ENCODE data around the gene ZXDC. TPM values are rescaled to one million over a fixed set of nuclear protein-coding genes. Genes with fewer than 3 reads are reported as not detected.

Gene ZXDC
- total RNA-seq, 1 donor from 2014 or later = 28.6 TPM

- DNase-seq (ENCODE audit: low spot score) = no peak
These were observed 14.9 kb upstream of the ZXDC start for GRCh38 chr3:126490619-126491018.

DNA sequence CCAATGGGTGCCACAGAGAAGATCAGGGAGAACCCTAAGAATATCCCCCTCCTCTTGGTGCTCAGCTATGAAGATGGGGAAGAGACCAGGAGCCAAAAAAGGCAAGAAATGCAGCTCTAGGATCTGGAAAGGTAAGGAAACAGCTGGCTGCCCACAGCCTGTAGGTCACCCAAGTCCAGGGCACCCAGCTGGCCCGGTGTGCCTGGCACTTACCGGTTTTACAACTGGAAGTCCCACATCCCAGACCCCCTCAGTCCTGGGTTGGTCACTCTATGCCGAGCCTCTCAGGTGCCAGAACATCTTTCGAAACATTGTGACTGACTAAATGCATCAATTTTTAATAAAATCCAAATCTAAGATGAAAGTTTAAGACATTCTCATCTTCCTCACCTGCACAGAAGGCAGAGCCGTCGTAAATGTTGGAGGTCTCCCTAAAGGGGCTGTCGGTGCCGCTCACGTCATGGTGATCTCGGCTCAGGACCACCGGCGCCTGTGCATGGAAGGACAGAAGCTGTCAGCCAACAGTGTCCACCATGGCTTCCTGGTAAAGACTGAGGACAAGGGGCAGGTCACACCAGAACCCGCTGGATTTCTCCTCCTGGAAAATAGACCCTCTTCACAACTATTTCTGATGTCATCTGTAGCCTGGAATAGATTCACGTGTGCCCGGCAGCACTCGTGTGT is 13.3 kb upstream of the ZXDC start:
- DNase-seq (ENCODE audit: low spot score) = no peak

- no peak for DNase-seq (ENCODE audit: low spot score)
These were observed 12.5 kb upstream of the ZXDC start for GRCh38 chr3:126488185-126488584.

GRCh38 chr3:126487151-126487771 is 11.6 kb upstream of the ZXDC start:
- no peak for DNase-seq (ENCODE audit: low spot score)

GRCh38 chr3:126486360-126486847 is 10.7 kb upstream of the ZXDC start:
- DNase-seq (ENCODE audit: low spot score) = no peak

- no peak for DNase-seq (ENCODE audit: low spot score)
These were observed 10.3 kb upstream of the ZXDC start for GRCh38 chr3:126485956-126486355.

DNA sequence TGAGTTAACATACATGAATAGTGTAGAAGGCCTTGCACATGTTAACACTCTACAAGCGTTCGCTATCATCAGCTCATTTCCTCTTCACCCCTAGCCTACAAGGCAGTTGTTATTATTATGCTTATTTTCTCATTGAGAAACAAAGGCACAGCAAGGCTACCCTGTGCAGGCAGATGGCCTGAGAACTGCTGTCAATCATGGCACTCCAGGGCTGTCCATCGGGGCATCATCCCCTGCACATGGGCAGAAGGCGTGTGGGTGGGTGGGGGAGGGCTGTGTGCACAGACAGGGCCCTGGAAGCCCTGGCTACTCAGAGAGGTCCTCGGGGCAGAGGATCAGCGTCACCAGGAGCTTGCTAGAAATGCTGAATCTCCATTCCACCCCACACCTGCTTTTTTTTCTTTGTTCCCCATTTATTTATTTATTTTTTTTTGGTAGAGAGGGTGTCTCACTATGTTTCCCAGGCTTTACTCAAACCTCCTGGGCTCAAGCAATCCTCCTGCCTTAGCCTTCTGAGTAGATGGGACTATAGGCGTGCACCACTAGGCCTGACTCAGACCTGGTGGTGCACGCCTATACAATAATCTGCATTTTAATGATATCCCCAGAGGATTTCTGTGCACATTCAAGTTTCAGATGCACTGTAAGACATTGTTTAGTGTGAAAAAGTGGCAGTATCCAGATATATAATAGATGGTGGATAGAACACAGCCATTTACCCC is 9.6 kb upstream of the ZXDC start:
- no peak for DNase-seq (ENCODE audit: low spot score)

DNA sequence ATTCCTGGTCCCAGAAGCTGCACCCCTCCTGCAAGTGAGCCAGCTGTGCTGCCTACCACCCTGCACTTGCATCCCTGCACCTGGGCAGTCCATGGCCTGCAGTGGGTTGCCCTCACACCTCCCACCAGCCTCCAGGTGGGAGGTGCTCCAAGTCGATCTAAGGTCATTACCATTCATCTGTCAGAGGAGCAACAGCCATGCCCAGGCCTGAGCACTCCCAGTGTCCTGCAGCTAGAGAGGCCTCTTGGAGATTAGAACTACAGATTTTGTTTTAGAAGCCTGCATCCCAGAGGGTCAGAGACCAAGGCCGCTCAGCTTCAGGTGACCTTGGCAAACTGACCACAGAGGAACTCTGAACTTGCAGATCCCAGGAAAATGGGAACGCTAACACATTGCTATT is 9.0 kb upstream of the ZXDC start:
- no peak for DNase-seq (ENCODE audit: low spot score)

DNA sequence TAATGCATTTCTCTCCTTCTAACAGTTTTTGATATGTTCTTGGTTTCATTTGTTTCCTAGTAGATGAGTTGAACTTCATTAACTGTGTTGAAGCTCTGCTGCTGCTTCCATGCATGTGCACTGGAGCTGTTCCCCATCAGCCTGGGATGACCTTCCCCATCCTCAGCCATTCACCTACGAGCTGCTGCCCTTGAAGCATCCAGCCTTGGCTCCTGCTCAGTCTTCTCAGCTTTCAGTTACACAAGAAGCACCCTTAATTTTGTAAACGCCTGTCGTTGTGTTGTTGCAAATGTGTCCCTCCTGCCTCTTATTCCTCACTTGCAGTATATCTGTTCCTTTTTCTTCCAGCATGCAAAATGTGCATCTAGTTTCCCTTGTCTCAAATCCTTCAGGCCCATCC is 8.5 kb upstream of the ZXDC start:
- no peak for DNase-seq (ENCODE audit: low spot score)

DNA sequence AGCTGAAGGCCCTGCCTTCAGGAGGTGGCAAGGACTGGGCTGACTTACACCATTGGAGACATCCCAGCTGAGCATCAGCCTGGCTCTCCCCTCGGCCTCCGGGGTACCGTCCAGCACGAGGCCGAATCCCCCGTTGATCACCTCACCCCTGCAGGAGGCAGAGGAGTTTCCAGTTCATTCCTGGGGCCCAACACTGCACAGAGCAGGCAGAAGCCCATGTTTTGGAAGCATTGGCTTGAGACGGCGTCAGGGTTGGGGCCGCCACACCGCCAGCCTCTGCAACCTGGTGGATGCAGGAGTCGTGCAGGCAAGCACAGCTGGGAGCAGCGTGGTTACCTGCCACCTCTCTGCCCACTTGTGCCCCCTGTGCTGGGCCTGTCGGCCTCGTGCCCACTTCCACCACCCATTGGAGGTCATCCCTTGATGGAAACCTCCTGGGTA is 7.7 kb upstream of the ZXDC start:
- no peak for DNase-seq (ENCODE audit: low spot score)

DNA sequence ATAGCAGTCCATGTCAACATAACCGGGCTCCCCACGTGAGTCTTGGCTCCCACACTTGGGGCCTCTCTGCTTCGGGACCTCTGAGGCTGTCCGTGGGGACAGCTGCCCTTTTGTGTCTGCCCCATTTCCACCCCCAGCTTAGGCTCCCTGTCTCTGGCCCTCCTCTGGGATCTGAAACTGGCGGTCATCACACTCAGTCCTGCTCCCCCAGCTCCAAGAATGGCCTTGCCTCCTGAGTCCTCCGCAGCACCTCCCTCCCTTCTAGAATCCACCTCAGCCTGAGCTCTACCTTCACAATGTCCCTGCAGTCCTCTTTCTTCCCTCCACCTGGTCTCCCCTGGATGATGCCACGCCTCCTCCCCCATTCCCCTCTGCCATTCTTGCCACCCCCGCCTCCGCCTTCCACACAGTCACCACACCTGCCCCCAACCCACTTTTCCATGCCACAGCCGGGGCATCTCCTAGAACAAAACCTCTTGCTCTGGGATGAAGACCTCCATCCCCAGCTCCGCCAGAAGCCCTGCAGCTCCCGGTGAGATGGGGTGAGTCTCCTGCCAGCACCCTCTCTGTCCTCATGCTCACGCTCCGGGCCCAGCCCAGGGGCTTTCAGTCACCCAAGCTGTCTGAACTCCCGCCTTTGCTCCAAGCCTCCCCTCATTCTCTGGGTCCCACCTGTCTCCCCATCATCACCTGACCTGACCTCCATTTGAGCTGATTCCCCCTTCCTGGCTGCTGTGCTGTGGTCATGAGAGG is 7.0 kb upstream of the ZXDC start:
- DNase-seq (ENCODE audit: low spot score) = no peak

DNA sequence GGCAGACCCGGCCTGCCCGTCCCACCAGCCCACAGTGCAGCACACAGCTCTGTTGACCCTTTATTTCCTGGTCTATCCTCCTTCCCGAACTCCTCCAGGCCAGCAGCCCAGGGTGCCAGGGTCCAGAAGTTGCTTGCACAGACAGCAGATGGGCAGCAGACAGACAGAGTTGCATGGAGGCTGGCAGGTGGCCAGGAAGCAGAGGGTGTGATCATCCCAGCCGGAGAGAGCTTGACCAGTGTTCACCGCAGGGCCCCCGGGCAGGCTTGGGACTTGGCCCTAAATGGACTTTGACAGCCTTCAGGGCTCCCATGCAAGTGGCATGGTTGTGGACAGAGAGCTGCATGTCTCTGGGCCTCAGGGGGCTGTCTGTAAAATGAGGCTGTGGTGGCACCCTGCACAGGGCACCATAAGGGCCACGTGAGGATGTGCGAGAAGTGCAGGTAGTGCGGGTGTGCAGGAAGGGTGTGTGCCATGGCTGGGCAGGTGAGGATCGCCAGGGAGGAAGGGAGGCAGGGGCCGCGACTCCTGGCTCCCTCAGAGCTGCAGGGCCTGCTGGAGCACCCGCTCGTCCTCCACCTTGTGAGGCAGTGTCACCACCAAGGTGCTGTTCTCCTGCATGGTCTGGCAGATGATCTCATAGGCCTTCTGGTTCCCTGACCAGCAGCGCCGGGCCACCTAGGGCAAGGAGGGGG is 6.3 kb upstream of the ZXDC start:
- DNase-seq (ENCODE audit: low spot score) = peak; percentile 73

DNA sequence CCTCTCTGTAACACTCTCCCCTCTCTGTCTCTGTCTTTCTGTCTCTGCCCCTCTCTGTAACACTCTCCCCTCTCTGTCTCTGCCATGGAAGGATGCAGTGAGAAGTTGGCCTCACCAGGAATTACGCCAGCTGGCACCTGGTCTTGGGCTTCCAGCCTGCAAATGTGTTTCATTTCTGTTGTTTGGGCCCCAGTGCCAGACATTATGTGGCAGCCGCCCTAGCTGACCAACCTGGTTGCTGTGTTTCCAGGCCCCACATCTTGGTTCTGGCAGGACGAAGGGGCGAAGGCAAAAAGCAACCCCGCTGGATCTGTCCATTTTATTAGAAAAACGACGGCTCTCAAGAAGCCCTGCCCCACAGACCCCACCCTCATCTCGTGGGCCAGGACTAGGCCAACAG is 5.2 kb upstream of the ZXDC start:
- DNase-seq (ENCODE audit: low spot score) = no peak

DNA sequence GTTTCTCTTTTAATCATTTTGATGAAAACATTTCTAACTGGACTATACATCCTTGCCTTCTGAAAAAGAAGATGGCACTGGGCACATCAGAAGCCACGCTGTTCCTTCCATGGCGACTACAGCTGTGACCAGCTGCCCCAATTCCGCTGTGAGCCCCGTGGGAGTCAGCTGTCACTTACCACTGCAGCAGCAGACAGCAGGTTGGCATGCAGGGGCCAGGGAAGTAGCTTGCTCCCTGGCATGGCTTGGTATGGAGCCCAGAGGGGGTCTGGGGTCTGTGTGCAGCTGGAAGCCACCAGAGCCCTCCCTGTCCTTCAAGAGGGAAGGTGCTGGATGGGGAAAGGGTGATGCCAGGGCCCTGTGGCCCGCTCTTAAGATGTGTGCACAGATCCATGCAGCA is 4.5 kb upstream of the ZXDC start:
- DNase-seq (ENCODE audit: low spot score) = no peak

DNA sequence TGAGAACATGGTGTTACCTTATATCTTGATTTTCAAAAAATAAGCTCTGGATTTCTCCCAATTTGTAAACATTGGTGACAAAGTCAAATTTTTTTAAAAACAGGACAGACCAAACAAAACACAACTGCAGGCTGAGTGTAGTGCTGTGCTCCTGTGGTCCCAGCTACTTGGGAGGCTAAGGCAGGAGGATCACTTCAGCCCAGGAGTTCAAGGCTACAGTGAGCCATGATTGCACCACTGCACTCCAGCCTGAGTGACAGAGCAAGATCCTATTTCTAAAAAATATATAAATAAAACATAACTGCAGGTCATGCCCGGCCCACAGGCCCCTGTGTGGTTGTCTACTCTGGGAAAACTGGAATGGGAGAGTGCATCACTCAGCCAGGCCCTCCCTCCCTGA is 4.0 kb upstream of the ZXDC start:
- DNase-seq (ENCODE audit: low spot score) = no peak

- no peak for DNase-seq (ENCODE audit: low spot score)
These were observed 3.1 kb upstream of the ZXDC start for GRCh38 chr3:126478581-126479310.

- no peak for DNase-seq (ENCODE audit: low spot score)
These were observed 1.3 kb upstream of the ZXDC start for GRCh38 chr3:126477061-126477380.

- DNase-seq (ENCODE audit: low spot score) = peak; percentile 53
These were observed 722 bp upstream of the ZXDC start for GRCh38 chr3:126476166-126477060.

GRCh38 chr3:126474498-126475412 is 936 bp downstream of the ZXDC start:
- DNase-seq (ENCODE audit: low spot score) = peak; percentile 38

Measured in umbilical cord (tissue), 2 donors.